HL-60 (cell line): ENCODE data around the gene ASCC1.
A peak's percentile ranks its signal among the peaks of the same experiment; 100 is the strongest.

Source experiments
- DNase-seq, 2 experiments: peaks; one replicate each; pipeline ENCODE4 v3.0.0-alpha.2; 2010 to 2020; ENCODE audit warnings: low read depth in 1 of 2, low spot score in 1 of 2
- H3K27ac ChIP-seq: fragments of 250-450 bp; sonication (Bioruptor Pico); replicated peaks from 2 replicates; pipeline ENCODE4 v1.5.1; 2020; ENCODE audit warnings: mild to moderate bottlenecking, moderate library complexity
- H3K27me3 ChIP-seq: fragments of 250-450 bp; sonication (Bioruptor Pico); 2 replicates; pipeline ENCODE4 v1.5.1; 2021; ENCODE audit warnings: mild to moderate bottlenecking, moderate library complexity; ENCODE audit not compliant: insufficient read depth, poor library complexity, severe bottlenecking
- H3K4me3 ChIP-seq: replicated peaks from 2 replicates; pipeline ENCODE4 v1.5.1; 2011; ENCODE audit warnings: mild to moderate bottlenecking, control low read depth, low read length; ENCODE audit not compliant: insufficient read depth
- GABPA ChIP-seq: IDR thresholded peaks from 2 replicates; pipeline ENCODE4 v1.6.1; 2012; ENCODE audit warnings: low read depth
- POLR2AphosphoS5 ChIP-seq: IDR thresholded peaks from 2 replicates; pipeline ENCODE4 v1.6.1; 2012; ENCODE audit warnings: low read depth
- REST ChIP-seq: IDR thresholded peaks from 2 replicates; pipeline ENCODE4 v1.6.1; 2012; ENCODE audit warnings: low read depth; ENCODE audit not compliant: insufficient replicate concordance
- SPI1 ChIP-seq: IDR thresholded peaks from 2 replicates; pipeline ENCODE4 v1.6.1; 2012; ENCODE audit warnings: low read depth, mild to moderate bottlenecking, borderline replicate concordance
- TF ChIP-seq, protein P1 (sequence below): IDR thresholded peaks from one replicate; pipeline ENCODE4 v1.5.1; 2011; ENCODE audit warnings: low read length, control low read depth, inconsistent platforms; ENCODE audit not compliant: insufficient read depth

The ASCC1 gene

DNA sequence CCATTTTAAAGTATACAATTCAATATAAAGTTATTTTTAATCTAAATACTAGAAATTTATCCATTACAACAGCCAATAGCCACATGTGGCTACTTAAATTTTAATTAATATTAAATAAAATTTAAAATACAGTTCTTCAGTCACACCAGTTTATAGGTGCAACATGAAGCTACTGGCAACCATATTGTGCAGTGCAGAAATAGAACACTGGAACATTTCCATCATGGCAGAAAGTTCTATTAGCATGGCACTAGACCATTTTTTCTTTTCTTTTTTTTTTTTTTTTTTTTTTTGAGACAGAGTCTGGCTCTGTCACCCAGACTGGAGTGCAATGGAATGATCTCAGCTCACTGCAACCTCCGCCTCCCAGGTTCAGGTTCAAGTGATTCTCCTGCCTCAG, 5.2 kb upstream of the ASCC1 start:
- Histone ChIP-seq H3K4me3 (no peak overlapping the region), H3K27me3 (no peaks in the 10 kb centered on the region), H3K27ac (no peak overlapping the region)
- no peak for DNase-seq
- TF ChIP-seq SPI1: no peak
- no peak for TF ChIP-seq GABPA
- TF ChIP-seq, protein P1, sequence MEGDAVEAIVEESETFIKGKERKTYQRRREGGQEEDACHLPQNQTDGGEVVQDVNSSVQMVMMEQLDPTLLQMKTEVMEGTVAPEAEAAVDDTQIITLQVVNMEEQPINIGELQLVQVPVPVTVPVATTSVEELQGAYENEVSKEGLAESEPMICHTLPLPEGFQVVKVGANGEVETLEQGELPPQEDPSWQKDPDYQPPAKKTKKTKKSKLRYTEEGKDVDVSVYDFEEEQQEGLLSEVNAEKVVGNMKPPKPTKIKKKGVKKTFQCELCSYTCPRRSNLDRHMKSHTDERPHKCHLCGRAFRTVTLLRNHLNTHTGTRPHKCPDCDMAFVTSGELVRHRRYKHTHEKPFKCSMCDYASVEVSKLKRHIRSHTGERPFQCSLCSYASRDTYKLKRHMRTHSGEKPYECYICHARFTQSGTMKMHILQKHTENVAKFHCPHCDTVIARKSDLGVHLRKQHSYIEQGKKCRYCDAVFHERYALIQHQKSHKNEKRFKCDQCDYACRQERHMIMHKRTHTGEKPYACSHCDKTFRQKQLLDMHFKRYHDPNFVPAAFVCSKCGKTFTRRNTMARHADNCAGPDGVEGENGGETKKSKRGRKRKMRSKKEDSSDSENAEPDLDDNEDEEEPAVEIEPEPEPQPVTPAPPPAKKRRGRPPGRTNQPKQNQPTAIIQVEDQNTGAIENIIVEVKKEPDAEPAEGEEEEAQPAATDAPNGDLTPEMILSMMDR: no peak
- no peak for TF ChIP-seq REST
- TF ChIP-seq POLR2AphosphoS5: no peak

DNA sequence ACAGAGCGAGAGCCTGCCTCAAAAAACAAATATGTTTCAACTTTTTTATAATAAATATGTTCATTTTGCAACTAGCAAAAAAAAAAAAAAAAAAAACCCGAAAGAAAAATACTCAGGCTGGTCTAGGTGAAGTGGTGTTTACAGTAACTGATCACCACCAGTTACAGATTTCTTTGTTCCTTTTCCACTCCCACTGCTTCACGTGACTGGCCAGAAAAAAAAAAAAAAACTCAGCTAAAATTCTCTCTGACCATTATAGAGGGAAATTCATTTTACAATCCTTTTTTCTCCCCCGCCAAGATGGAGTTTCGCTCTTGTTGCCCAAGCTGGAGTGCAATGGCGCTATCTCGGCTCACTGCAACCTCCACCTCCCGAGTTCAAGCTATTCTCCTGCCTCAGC, 4.6 kb upstream of the ASCC1 start:
- Histone ChIP-seq H3K4me3 (no peak overlapping the region), H3K27ac (no peak overlapping the region), H3K27me3 (no peaks in the 10 kb centered on the region)
- TF ChIP-seq, protein P1: no peak
- TF ChIP-seq REST (no peak), GABPA (no peak), POLR2AphosphoS5 (no peak), SPI1 (no peak)
- DNase-seq: no peak

DNA sequence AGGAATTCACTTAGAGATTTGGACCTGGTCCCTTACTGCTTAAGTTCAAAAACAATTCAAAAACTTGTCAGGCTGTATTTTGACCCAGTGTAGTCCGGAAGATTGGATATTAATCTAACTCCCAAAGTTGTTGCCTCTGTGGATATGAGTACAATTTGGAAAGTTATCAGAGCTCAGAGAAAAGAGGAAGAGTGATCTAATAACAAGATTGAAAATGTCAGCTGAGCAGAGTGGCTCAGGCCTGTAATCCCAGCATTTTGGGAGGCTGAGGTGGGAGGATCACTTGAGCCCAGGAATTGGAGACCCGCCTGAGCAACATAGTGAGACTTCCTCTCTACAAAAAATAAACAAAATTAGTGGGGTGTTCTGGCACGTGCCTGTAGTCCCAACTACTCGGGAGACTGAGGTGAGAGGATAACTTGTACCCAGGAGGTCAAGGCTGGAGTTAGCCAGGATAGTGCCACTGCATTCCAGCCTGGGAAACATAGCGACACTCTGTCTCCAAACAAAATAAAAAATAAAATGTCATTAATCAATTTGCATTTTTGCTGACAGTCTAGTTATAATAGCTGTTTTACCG, 3.2 kb upstream of the ASCC1 start:
- H3K27me3 ChIP-seq: no peaks in the 10 kb centered on the region
- peak overlapping the region; percentile 53 for H3K27ac ChIP-seq
- TF ChIP-seq REST (no peak), SPI1 (peak; percentile 57; the same call in 1 of the 2 replicates)
- H3K4me3 ChIP-seq: no peak overlapping the region
- DNase-seq: no peak

- peak overlapping the region; percentile 53 for H3K27ac ChIP-seq
- no peak overlapping the region for H3K4me3 ChIP-seq
- no peaks in the 10 kb centered on the region for H3K27me3 ChIP-seq
- DNase-seq: no peak
- TF ChIP-seq REST (no peak), SPI1 (no peak), POLR2AphosphoS5 (no peak), GABPA (no peak)
- TF ChIP-seq, protein P1: no peak
Measured at GRCh38 chr10:72218726-72219125, 2.6 kb upstream of the ASCC1 start.
